NOMO-1 treated with DMSO at 0.1 percent for 48 hours (cell line): ENCODE data around the gene ZNF518B.
A peak's percentile ranks its signal among the peaks of the same experiment; 100 is the strongest.

Experiments used
- DNase-seq: peaks from one replicate; lab custom pipeline; 2025; ENCODE audit not compliant: unreplicated experiment; lab: John Stamatoyannopoulos, UW

The ZNF518B gene, protein sequence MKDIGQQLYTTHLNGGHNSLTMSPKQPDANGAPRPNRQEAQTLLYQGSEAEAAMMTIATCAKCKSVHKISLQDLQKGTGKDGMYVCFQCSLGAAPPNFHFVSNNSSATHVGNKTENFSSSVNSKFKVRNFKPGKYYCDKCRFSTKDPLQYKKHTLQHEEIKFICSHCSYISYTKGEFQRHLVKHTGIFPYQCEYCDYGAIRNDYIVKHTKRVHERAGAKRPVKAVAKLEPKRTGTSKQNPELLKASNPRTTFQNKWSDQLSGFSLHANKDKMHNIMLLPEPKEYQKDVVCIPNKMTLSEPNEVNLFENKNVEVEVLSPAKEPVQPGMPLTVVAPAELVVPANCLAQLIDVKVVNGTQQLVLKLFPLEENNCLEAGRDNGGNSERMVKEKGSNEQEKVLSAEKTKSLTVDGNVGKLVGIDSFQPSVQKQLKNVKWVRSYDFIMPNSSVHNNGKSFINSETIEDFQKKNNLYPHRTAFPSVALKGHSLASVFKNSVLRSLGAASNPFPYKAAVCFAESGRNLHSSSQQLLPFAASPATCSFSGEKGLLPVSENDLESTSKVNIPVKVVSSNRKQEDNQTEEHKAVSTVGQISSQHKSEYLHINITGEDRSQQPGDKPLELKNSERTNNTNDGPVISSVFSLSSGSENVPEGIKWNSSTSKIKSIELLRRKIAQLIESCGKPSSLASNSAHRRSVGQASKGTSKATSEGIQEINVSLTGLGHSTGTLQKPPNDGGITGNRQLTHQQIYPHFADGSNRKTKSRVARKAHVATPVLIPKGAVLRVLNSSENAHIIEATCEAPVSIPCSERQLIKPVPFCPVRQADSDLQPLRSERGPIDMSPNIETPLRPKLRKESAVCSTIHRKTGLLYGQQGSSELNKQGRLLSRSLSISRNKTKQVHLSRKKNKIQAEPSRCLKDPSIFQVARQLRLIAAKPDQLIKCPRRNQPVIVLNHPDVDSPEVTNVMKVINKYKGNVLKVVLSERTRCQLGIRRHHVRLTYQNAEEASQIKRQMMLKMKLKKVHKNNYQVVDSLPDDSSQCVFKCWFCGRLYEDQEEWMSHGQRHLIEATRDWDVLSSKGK

DNA sequence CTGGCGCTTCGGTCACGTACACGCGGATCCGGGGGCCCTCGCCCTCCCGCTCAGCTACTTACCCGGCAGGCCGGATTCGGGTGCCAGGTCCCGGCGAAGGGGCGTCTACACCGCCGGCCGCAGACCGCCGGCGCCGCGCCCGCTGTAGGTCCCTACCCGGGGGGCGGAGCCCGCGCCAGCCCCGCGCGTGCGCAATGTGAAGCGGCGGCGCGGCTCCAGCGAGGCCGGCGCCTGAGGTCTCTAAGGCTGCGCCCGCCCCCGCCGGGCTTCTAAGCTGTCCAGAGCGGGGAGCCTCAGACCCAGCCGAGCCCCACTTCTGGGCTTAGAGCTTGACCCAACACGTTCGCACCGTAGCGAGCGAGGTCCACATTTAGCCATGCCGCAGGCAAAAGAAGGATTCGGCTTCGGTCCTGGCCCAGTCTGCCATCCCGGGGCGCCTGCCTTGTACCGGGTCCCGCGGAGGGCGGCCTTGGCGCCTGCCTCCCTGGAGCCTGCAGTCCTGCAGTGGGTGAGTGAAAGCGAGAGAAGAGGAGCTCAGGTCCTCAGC is at the start of gene ZNF518B:
Gene ZNF518B (minus strand): TSS at position 172 of the 547 bp plus-strand sequence. CDS start 11,098 bp downstream, outside the sequence.
- DNase-seq, result peak; percentile 14

DNA sequence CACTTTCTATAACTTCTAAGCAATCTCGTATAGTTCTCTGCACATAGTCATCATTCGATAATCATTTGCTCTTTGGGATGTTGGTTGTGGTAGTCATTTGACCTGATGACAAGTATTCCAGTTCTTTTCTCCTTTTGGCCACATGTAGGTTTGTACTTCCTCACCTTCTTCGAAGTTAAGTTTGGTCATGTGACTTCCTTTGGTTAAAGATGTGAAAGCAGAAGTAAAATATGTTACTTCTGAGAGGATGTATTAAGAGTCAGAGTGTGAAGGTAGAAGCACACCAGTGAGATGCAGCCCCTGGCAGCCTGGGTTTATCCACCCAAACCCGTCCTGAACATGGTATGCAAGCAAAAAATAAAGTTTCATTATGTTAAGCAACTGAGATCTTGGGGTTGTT is 48.9 kb upstream of the ZNF518B start:
- DNase-seq, result peak; percentile 21

DNA sequence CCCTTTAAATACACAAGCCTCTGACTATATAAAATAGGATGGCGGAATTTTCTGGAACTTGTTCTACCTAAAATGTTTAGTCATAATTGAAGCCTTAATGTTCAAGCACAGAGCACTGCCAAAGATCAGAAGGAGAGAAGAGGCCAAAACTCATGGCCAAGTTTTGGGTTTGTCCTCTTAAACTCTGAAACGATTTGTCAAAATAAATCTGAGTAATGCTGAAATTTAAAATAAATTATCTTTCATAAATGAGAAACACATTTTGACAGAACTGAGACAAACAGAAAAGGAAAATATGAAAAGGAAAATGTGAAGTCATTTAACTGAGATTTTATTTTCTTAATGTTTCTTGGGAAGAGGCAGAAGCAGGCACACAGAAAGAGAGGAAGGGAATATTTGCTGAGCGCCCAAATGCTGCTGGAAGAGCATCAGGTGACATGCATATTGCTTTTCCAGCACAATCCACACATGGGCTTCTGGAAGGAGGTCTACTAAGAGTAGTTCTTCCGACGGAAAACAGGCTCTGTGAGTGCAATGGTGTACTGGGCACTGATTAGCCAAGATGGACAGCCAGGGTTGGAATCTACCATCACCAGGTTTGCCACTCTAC is 47.4 kb upstream of the ZNF518B start:
- DNase-seq, result no peak

DNA sequence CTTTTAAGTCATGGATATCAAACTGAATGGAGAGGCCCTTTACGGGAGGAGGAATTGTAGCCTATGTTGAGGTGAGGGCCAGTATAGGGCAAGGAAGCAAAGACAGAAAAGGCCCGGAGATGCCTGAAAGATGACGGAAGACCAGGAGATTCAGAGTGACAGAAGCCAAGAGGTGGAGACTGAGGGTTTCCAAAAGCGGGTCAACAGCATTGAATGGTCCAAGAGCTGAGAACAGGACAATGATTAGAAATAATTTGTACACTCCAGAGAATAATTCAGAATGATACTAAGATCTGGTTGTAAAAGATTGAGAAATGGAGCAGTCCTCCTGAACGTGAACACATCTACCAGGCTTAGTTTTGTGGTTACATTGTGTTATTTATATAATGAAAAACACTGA is 45.5 kb upstream of the ZNF518B start:
- DNase-seq, result no peak

DNA sequence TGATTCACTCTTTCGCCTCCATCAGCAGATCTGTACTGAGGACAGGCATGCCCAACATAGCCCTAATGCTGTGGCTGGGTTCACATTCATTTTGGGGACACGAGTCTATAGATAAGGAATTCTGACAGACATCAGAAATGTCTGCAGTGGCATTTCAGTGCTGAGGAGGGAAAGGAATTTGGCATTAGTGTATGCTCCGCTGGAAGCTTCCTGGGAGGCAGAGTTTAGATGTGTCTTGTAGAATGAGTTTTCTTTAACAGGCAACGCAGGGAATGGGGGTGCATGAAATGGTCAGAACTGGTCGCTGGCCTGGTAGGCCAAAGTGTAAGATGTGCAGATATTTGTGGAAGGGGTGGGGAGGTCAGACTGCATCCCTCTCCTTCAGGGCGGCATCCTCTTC is 43.5 kb upstream of the ZNF518B start:
- DNase-seq, result no peak

DNA sequence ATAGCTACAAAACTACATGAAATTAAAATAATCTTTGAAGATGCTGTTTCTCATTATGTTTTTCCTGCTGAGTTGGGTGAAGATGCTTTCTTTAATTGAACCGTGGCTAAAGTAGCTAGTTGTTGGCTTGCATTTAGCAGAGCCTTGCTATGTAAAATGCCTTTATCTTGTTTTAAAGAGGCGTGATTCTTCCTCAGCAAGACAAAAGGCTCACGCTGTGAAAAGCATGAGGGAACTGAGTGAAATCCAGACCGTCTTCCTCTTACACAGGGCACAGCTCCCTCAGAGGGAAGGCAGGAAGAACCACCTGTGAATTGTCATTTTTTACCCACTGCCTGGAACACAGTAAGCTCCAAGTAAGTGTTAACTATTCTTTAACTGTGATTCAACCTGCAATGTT is 39.0 kb upstream of the ZNF518B start:
- DNase-seq, result no peak

DNA sequence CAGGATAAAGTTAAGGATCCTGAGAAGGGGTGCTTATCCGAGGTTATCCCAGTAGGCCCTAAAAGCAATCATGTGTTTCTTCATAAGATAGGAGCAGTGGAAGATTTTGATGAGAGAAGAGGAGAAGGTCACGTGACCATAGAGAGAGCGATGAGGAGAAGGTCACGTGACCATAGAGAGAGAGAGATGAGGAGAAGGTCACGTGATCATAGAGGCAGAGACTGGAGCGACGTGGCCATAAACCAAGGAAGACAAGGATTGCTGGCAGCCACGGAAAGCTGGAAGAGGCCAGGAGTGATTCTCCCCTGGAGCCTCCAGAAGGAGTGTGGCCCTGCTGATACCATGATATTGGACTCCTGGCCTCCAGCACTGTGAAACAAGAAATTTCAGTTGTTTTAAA is 38.4 kb upstream of the ZNF518B start:
- no peak for DNase-seq

DNA sequence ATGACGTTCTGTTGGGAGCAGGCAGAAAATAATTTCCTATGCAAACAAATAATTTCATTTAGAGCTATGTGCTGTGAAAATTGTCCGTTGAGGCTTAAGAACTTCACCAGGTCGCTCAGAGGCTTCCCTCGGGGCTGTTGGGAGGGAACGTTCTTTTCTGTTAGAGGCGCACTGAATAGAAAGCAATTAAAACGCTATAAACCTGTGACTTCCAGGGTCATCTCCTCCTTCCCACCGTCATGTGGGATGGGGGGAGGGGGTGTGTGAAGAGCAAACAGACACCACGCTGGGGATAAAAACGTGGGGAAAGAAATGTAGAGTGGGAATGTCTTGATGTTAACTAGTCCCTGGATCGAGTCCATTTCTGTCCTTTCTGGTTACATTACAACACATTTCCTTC is 35.2 kb upstream of the ZNF518B start:
- no peak for DNase-seq

DNA sequence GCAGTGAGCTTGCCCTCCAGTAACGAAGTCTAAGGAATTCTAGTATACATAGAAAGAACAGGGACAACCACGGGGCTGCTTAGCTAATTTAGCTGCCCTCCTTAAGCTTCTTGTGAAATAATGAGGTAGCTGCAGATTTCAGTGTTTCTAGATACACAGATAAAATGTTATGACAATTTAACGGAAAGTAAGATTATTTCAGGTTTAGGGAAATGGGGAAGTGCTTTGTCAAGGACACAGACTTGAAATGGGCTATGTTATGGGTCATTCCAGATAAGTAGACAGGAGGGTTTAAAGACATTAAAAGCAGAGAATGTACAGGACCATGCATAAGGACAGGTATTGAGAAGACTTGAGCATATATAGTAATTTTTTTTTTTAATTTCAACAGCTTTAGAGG is 34.2 kb upstream of the ZNF518B start:
- DNase-seq, result no peak

DNA sequence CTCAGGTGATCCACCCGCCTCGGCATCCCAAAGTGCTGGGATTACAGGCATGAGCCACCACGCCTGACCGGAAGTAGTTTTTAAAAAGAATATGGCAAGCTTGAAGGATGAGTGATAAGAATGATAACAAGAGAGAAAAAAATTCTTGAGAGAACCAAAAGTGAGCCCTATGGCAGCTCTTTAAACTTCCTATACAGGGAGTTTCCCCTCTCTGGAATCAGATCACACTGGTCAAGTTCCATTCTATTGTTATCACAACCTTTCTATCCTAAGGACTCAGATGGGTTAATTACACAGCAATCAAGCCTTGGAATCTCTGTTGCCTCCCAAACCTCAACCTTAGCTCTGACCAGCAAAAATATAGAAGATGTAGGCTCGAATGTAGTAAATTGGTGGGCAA is 33.8 kb upstream of the ZNF518B start:
- DNase-seq, result no peak

DNA sequence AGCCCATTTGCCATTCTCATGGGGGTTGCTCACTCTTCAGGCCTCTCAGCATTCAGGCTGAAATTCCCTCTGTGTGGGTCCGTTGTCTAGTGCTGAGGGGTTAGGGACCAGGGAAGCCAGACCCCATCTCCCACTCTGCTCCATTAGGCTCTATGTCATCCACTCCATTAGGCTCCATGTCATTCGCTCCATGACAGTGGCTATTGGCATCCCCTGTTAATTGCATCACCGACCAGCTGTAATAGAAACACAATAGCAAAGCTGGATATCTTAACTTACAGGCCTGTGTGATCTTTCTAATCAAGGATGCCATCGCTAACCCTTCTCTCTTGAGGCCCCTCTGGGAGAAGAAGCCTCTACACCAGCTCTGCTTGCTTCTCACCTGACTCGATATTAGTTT is 25.7 kb upstream of the ZNF518B start:
- no peak for DNase-seq

DNA sequence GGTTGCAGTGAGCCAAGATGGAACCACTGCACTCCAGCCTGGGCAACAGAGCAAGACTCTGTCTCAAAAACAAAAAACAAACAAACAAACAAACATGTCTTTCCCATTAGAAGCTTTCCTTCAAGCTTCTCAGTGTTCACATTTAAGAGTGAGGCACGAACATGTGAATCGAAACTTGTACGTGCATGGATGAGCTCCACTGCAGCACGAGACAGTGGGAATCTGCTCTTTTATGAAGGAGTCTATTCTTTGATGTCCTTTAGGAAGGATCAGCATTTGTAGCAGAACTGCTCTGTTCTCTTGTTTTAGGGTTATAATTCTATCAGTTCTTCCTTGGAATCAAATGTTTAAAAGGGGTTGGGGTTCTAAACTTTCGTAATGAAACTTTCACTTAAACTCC is 23.4 kb upstream of the ZNF518B start:
- no peak for DNase-seq

DNA sequence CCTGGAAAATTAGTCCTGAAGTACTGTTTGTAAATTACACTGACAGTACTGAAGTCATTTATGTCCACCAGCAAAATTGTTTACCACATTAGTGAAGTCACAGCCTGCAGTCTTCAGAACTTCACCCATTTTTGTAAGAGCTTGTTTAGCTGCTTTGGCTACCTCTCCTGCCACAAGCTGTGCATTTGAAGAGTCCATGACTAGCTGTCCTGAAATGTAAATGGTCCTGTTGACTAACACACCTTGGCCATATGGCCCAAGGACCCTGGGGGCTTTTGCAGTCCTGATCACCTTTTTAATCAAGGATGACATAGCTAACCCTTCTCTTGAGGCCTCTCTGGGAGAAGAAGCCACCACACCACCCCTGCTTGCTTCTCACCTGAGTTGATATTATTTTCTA is 21.4 kb upstream of the ZNF518B start:
- DNase-seq, result no peak

DNA sequence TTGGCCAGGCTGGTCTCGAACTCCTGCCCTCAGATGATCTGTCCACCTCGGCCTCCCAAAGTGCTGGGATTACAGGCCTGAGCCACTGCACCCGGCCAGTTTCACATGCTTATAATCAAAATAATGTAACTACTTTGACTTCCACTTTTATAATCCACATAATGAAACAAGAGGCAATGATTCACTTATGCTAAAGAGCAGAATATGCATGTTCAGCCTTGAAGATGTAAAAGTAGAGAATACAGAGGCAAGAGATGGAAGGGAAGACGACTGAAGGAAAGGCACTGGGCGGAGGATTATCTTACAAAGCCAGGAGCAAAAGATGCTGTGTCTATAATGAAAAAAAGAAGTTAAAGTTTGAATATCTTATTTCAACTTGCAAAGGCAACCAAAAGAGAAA is 13.3 kb upstream of the ZNF518B start:
- no peak for DNase-seq

DNA sequence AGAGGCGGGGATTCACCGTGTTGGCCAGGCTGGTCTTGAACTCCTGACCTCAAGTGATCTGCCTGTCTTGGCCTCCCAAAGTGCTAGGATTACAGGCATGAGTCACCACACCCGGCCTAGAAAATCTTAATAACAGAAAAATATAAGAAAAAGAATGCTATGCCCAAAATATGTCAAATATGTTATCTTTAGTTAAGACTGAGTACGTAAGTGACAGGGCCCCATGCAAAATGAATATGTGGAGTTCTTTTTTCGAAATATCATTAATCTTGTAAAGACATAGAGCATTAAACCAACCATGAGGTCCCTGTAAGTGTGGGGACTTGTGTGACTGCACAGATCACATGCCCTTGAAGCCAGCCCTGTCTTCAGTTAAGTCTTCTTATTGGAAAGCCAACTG is 8.9 kb upstream of the ZNF518B start:
- DNase-seq, result no peak

DNA sequence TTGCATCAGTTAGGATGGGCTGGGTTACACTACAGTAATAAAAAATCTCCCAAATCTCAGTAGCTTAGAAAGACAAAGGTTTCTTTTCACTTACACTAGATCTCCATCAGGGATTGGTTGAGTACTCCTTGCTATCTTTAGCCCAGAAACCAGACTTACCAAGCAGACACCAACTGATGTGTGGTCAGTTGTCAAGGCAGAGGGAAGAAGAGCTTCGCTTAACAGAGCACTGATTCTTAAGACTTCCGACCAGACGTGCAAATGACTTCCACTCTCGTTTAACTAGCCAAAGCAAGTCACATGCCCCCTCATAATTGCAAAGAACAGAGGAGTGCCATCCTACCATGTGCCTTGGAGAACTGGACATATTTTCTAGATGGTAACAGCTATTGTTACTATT is 5.7 kb upstream of the ZNF518B start:
- DNase-seq, result no peak

DNA sequence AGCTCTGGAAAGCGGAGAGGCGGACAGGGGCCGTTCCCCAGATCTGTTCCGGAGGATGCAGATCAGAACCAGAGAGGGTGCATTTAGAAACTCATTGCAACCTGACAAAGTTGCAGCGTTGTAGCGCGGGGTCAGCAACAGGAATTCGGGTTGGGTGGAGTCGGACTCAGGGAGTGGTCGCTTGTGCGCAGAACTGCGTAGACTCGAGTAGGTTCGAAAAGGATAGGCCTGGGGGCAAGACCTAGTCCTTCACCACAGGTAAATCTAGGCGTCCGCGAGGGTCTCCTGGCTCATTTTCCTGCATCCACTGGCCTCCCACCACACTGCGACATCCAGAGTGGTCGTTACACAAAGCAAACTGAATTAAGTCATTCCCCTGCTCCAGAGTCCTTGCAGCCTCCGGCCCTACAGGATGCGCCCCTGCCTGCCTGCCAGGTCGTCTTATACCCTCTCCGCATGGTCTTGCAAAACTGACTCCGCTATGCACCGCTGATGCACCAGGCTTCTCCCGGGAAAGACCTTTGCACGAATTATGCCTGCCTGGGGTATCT is 4.7 kb upstream of the ZNF518B start:
- no peak for DNase-seq

DNA sequence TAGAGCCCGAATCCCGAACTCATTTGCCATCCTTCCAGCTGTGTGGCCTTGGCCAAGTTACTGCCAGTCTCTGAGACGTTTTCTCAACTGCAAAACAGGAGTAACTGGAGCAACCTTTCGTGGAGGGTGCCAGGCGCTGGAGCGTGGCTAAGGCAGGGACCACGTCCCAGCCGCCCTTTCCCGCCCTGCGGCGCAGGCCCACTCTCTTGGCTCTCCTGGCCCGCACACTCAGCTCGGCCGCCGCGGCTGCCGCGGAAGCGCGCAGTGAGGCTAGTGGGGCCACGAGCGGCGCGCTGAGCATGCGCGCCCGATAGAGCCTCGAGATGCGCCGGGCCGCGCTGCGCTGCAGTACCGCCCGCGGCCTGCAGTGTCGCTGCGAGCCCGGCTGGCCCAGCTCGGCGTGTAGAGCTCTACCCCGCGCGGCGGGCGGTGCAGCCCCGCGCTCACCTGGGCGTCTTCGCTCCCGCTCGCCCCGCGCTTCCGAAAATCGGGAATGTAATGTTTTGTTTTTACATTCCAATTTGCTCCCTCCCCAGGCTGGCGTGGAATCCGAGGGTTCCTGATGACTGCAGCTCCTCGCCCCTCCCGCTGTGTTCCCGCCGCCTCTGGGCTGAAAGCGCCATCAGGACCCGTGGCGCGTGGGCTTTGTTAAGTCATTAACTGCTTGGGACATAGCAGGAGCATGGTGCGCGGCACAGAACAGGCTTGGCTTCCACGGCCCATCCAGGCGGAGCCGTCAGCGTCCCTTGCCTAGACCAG is 4.0 kb upstream of the ZNF518B start:
- DNase-seq, result peak; percentile 38

DNA sequence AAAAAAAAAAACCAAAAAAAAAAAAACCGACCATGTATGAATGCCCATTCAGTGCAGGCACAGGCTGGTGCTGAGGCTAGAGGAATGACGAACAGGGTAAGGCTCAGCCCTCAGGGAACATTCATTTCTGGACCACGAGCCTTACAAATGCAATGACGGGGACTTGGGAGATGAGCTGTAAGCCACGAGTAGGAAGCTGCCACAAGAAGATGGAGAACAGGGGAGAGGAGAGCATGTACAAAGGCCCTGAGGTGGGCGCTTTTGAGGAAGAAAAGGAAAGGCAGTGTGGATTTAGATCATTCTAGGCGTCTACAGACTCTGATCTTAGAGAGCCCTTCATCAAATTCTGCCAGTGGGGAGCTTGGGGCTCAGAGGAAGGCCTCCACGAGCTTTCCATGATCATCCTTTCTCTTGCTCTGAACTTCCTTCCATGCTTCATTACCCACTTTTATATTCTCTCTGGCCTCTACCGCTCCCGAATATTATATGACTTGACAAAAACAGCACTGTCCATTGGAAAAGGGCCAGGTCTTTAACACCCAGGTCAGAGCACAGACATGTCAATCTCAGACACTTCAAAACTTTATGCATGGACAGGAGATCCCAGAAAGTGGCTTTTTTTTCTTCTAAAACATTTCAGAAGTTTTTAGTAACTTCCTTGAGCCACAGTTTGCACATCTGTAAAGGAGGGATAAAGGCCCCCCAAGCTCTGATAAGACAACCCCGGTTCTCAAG is 3.3 kb upstream of the ZNF518B start:
- no peak for DNase-seq
